Activated T-cell treated with anti-CD3 and anti-CD28 coated beads, Interleukin-2, amount 50 U/mL, for 4 hours (primary cell): ENCODE measurements around the gene KIF6. TPM values are rescaled to one million over a fixed set of nuclear protein-coding genes. Genes with fewer than 3 reads are reported as not detected.
"Not testable (repeated sequence)": the region's sequence is repeated elsewhere in the genome, so short reads cannot be mapped to it uniquely, and the experiment has no call there.

Experiments used
- ATAC-seq, 2 donors: fragments of 200-7000 bp; cut with Tn5 transposase; one replicate each; pipeline ENCODE4 v1.10.0; 2021
- DNase-seq: peaks from one replicate; pipeline ENCODE4 v3.0.0-alpha.2; 2020
- H3K27me3 Mint-ChIP-seq: one replicate; pipeline ENCODE4 v1.8.0; 2021; ENCODE audit warnings: low read depth, mixed read lengths
- H3K36me3 Mint-ChIP-seq: one replicate; pipeline ENCODE4 v1.8.0; 2022; ENCODE audit warnings: mixed read lengths; ENCODE audit not compliant: insufficient read depth
- H3K4me1 Mint-ChIP-seq: one replicate; pipeline ENCODE4 v1.8.0; 2021; ENCODE audit warnings: low read depth, mixed read lengths
- H3K4me3 Mint-ChIP-seq: one replicate; pipeline ENCODE4 v1.8.0; 2021; ENCODE audit warnings: mild to moderate bottlenecking, moderate library complexity, mixed read lengths
- H3K9me3 Mint-ChIP-seq: one replicate; pipeline ENCODE4 v1.8.0; 2021; ENCODE audit warnings: mixed read lengths
- total RNA-seq, 3 donors: library from RNA; stranded (reverse); gene quantifications; one replicate each; pipeline ENCODE4 v1.2.1, GENCODE V29; 2021

Gene KIF6
- total RNA-seq, 3 donors from 2014 or later: 0.18 to 0.41 (median 0.40) TPM

DNA sequence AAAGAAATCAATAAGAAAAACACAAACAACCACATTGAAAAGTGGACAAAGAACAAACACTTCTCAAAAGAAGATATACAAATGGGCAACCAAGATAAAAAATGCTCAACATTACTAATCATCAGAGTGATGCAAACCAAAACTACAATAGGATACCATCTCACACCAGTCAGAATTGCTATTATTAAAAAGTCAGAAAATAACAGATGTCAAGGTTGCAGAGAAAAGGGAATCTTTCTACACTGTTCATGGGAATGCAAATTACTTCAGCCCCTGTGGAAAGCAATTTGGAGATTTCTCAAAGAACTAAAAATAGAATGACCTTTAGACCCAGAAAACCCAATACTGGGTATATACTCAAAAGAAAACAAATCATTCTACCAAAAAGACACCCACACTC, 29.8 kb downstream of the KIF6 start:
- H3K27me3 Mint-ChIP-seq: peaks cover 10% of the 10 kb centered on the region
- no peaks in the 10 kb centered on the region for H3K36me3 Mint-ChIP-seq
- DNase-seq (no peak), ATAC-seq (no peak)
- H3K4me3 Mint-ChIP-seq: no peak overlapping the region
- no peaks in the 10 kb centered on the region for H3K4me1 Mint-ChIP-seq
- H3K9me3 Mint-ChIP-seq: peaks cover 6% of the 10 kb centered on the region

DNA sequence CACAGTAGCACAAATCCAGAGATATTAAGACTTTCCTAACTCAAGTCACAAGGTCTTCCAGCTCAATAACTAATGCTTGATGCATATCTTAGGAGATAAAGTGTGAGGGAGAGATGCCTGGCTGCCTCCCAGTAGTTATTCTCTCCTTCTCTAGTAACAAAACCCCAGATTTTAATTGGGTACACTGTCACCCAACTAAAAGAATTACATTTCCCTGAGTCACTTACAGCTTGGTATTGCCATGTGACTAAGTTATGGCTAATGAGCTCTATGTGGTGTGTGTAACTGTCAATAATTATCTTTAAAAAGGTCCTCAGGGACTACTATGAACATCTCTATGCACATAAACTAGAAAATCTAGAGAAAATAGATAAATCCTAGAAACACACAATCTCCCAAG, 32.0 kb downstream of the KIF6 start:
- no peak for ATAC-seq
- Mint-ChIP-seq H3K4me3 (no peak overlapping the region), H3K36me3 (no peaks in the 10 kb centered on the region), H3K27me3 (peaks cover 11% of the 10 kb centered on the region), H3K4me1 (no peaks in the 10 kb centered on the region), H3K9me3 (peaks cover 6% of the 10 kb centered on the region)
- DNase-seq: no peak

DNA sequence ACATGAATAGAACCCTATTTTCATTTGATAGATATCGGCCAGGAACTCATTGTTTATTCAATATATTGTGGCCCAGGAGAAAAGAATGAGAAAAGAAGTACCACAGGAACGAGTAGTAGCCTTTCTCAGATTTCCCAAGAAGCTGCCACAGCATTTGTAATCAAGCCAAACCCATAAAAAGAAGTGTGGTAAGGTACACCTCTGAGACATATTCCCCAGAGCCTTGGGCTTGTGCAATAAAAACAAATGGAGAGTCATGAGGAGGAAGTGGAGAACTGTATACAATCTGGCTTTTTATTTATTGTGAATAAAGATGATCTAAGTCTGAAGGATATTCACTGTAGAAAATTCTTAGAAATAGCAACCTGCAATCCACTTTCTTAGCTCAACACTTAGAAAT, 36.7 kb downstream of the KIF6 start:
- Mint-ChIP-seq H3K9me3 (no peaks in the 10 kb centered on the region), H3K36me3 (no peaks in the 10 kb centered on the region), H3K4me1 (no peaks in the 10 kb centered on the region), H3K27me3 (peaks cover 15% of the 10 kb centered on the region), H3K4me3 (no peak overlapping the region)
- ATAC-seq (no peak), DNase-seq (no peak)

DNA sequence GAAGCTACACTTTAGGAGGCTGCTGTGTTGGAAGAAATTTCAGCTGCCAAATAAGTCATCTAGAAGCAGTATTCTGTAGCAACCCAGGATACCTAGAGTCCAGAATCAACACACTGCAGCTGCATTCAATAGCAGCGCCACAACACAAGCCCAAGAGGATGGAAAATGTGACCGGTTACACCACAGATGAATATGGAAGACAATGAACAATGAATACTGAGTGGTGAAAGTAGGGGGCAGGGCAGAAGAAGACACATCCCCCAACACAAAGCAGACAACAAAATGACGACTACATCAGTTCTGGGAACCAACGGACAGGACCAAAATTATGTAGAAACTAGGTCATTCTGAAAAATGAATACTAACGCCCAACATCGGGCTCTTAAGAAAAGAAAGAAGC, 38.2 kb downstream of the KIF6 start:
- Mint-ChIP-seq H3K4me3 (no peak overlapping the region), H3K4me1 (no peaks in the 10 kb centered on the region)
- no peak for ATAC-seq

DNA sequence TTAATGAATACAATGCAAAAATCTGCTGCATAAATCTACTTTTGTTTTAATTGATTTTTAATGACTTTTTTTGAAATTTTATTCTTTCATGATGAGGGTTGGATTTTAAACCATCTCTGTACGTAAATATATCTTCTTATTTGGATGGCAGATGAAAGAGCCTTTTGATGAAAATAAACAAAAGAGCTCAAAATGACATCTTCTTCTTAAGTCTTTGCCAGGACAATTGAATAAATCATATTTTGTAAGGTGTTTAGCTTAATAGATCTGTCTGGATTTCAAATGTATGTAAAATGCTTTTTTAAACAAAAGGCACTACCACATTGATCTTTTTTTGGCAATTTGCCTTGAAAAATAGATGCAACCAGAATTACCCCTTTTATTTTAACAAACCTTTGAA, 39.3 kb downstream of the KIF6 start:
- ATAC-seq (no peak), DNase-seq (no peak)
- Mint-ChIP-seq H3K36me3 (no peaks in the 10 kb centered on the region), H3K4me1 (no peaks in the 10 kb centered on the region), H3K9me3 (no peaks in the 10 kb centered on the region), H3K4me3 (no peak overlapping the region), H3K27me3 (peaks cover 13% of the 10 kb centered on the region)

More for the DNA sequence above, 38.2 kb downstream of the KIF6 start:
- peaks cover 19% of the 10 kb centered on the region for H3K27me3 Mint-ChIP-seq
- no peak for DNase-seq
- no peaks in the 10 kb centered on the region for H3K9me3 Mint-ChIP-seq
- H3K36me3 Mint-ChIP-seq: no peaks in the 10 kb centered on the region

DNA sequence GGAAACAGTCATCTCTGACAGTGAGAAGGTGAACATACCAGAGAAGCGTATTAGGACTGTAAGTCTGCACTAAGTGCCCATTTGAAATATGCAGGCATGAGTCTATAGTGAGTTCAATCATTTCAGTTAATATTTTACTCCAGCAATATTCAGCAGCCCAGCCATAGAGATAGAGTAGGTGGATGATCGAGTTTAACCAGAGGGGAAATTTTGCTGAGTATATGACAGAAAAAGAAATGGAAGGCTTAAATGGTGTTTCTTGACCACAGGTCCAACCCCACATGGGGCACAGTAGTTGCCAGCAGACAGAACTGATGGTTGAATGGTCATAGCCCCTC, 39.8 kb downstream of the KIF6 start:
- DNase-seq (no peak), ATAC-seq (no peak)
- no peaks in the 10 kb centered on the region for H3K4me1 Mint-ChIP-seq
- H3K36me3 Mint-ChIP-seq: no peaks in the 10 kb centered on the region
- H3K4me3 Mint-ChIP-seq: no peak overlapping the region
- peaks cover 12% of the 10 kb centered on the region for H3K27me3 Mint-ChIP-seq
- no peaks in the 10 kb centered on the region for H3K9me3 Mint-ChIP-seq

DNA sequence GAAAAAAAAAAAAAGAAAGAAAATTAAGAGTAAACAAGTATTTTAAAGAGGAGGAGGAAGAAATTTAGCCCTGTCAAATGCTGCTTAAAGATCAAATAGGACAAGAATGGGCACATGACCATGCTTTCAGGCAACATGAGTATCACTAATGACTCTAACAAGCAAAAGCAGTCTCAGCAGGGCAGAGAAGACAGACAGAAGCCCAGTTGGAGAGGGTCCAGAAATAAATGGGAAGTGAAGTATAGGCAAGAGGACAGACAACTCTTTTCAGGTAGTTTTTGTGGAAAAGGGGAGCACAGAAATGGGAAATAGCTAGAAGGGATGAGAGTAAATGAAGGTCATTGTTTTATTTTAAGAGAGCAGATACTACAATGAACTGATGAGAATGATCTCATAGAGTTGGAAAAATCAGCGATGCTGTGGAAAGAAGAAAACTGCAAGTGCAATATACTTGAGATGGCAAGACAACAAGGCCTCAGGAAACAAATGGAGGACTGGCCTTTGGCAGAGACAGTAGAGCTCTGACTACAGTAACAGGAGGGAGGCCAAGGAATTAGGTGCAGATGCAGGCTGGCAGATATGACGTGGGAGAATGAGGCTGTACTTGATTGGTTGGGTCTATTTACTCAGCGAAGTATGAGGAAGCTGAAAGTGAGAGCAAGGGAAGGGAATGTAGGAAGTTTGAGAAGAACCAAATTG, 40.3 kb downstream of the KIF6 start:
- ATAC-seq: no peak
- Mint-ChIP-seq H3K4me1 (no peaks in the 10 kb centered on the region), H3K4me3 (no peak overlapping the region), H3K36me3 (no peaks in the 10 kb centered on the region), H3K27me3 (peaks cover 12% of the 10 kb centered on the region), H3K9me3 (no peaks in the 10 kb centered on the region)
- no peak for DNase-seq

DNA sequence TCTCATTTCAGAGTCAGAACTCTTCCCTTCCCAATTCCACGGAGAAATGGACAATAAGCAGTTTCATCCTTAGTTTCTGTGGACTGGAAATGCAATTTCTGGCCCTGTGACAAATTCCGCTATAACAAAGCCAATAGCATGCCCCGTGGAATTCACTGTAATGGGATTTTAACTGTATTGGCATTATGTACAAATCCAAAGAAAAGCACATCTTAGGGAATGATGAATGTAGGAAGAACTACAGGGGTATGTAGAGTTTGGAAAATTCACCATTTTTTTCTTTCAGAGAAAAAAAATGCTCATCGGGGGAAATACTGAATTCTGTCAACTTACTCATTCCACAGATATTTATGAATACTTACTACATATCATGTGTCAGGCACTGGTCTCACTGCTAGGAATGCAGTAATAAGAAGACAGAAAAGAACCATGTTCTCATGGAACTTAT, 43.5 kb downstream of the KIF6 start:
- peaks cover 11% of the 10 kb centered on the region for H3K27me3 Mint-ChIP-seq
- H3K36me3 Mint-ChIP-seq: no peaks in the 10 kb centered on the region
- no peak overlapping the region for H3K4me3 Mint-ChIP-seq
- no peaks in the 10 kb centered on the region for H3K4me1 Mint-ChIP-seq
- no peak for DNase-seq
- no peak for ATAC-seq
- no peaks in the 10 kb centered on the region for H3K9me3 Mint-ChIP-seq

DNA sequence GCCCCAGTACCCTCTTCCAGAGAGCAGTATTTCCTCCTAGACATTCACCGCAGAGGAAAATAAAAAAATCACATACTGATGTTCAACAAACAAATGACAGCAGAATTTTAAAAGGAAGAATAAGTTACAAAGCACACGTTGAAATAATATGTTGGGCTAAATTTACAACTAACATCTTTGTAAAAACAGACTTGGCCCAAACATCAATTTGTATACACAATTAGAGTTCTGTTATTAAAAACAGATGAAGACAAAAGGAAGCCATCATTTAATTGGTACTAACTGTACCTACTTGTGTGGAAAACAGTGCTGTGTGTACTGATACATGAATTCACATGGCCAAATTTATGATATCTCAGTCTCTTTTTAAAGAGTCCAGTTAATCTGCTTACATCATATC, 46.3 kb downstream of the KIF6 start:
- Mint-ChIP-seq H3K27me3 (peaks cover 7% of the 10 kb centered on the region), H3K9me3 (no peaks in the 10 kb centered on the region), H3K36me3 (no peaks in the 10 kb centered on the region), H3K4me3 (no peak overlapping the region), H3K4me1 (no peaks in the 10 kb centered on the region)
- DNase-seq (no peak), ATAC-seq (no peak)

DNA sequence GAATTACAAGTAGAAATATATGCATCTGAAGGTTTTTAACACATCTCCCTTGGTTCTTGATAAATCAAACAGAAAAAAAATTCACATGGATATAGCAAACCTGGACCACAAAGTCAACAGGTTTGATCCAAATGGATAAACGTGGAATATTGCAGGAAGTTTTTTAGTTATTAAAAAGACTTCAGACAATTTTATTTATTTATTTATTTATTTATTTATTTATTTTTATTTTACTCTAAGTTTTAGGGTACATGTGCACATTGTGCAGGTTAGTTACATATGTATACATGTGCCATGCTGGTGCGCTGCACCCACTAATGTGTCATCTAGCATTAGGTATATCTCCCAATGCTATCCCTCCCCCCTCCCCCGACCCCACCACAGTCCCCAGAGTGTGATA, 47.9 kb downstream of the KIF6 start:
- DNase-seq, H3K4me3 Mint-ChIP-seq, H3K27me3 Mint-ChIP-seq, H3K36me3 Mint-ChIP-seq, H3K4me1 Mint-ChIP-seq, H3K9me3 Mint-ChIP-seq, ATAC-seq: not testable (repeated sequence)

DNA sequence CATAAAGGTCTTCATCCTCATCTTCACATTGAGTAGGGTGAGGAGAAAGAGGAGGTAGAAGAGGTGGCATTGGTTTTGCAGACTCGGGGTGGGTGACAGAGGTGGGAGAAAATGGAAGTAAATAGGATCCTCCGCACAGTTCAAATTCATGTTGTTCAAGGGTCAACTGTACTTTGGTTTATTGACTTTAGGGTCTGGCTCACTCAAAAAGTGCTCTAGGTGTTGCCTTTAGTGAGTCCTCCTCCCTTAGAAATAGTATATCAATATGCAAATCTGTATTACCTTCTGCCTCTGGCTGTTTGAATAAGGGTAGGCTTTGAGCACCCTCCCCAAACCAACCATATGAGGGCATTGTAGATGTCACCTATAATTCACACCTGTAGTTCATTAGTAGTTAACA, 54.7 kb downstream of the KIF6 start:
- DNase-seq: no peak
- peaks cover 6% of the 10 kb centered on the region for H3K9me3 Mint-ChIP-seq
- no peaks in the 10 kb centered on the region for H3K4me1 Mint-ChIP-seq
- H3K27me3 Mint-ChIP-seq: peaks cover 13% of the 10 kb centered on the region
- no peak overlapping the region for H3K4me3 Mint-ChIP-seq
- H3K36me3 Mint-ChIP-seq: no peaks in the 10 kb centered on the region
- ATAC-seq: no peak

DNA sequence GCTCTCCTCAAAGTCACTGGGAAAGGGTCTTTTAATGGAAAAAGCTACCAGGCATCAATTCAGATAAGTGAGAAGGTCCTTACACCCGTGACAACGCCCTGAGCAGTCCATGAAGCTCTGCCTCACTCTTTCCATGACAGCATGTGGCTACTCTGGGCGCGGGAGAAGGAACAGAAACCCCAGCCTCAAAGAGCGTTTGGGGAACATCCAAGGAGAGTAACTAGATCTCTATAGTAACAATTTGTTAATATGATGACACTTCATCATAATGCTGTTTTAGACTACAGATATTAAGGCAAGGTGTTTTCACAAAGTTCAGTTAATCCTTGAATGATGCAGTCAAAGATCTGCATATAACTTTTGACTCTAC, 55.2 kb downstream of the KIF6 start:
- H3K9me3 Mint-ChIP-seq: peaks cover 6% of the 10 kb centered on the region
- H3K27me3 Mint-ChIP-seq: peaks cover 13% of the 10 kb centered on the region

DNA sequence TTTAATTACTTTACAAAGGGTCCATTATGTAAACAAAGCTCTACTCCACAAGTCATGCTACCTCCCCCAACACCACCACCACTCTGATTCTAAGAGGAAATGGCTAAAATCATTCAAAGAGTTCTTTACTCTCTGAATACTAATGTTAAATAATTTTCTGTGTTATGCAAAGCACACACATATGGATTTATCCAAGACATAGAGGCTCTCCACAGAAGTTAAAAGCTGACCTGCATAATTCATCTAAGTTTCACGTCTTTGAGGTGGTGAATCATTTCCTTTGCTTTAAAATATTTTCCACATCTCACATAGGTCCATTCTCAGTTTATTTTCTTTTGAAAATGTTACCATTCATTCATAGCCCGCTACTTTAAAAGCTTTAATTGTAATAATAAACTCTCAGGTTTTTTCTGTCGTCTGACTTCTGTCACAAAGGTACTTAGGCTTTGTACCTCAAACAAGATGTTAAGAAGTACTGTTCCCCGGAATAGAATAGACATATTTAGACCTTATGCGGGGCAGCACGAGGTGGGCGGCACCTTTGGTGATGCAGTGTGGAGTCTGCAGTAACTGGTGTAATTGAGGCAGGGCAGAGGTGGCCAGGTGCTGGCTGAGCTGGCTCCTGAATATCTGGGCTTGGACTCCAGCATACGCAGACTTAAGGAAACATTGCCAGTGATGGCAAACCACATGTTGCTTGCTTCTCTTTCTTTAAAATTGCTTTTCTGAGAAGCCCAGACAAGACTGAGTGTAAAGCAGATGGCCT, 55.8 kb downstream of the KIF6 start:
- H3K27me3 Mint-ChIP-seq: peaks cover 13% of the 10 kb centered on the region
- no peaks in the 10 kb centered on the region for H3K36me3 Mint-ChIP-seq
- H3K4me3 Mint-ChIP-seq: no peak overlapping the region
- H3K9me3 Mint-ChIP-seq: peaks cover 6% of the 10 kb centered on the region
- no peak for DNase-seq
- H3K4me1 Mint-ChIP-seq: no peaks in the 10 kb centered on the region
- no peak for ATAC-seq

More for the DNA sequence above, 55.2 kb downstream of the KIF6 start:
- ATAC-seq (no peak), DNase-seq (no peak)
- H3K36me3 Mint-ChIP-seq: no peaks in the 10 kb centered on the region
- no peak overlapping the region for H3K4me3 Mint-ChIP-seq
- H3K4me1 Mint-ChIP-seq: no peaks in the 10 kb centered on the region

DNA sequence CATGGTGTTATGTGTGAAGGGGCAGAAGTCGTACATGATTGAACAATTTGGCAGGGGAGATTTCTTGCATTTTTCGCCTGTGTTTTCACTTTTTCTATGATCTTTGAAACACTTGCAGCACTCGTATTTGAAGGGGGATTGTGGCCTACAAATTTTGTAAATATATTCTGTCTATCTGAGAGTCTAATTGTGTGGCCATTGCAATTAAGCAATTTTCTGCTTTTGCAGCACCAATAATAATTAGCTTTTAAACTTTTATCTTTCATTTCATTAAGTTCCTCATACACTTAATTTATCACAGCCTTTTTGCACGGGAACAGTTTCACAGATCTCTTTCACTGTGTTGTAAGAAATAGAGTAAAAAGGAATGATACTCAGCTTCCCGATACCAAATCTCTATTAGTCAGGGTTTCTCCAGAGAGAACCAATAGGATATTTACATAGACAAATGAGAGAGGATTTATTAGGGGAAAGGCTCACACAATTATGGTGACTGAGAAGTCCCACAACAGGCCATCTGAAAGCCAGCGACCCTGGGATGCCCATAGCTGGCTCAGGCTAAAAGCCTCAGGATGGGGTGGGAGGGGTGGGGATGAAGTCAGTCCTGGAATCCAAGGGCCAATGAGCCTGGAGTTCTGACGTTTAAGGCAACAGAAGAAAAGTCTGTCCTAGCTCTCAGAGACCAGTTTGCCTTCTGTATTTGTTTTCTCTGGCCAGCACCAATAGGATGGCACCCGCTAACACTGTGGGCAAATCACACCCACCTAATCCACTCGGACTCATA, 58.3 kb downstream of the KIF6 start:
- Mint-ChIP-seq H3K4me1 (no peaks in the 10 kb centered on the region), H3K4me3 (no peak overlapping the region), H3K27me3 (peaks cover 12% of the 10 kb centered on the region), H3K9me3 (no peaks in the 10 kb centered on the region), H3K36me3 (no peaks in the 10 kb centered on the region)
- no peak for DNase-seq
- ATAC-seq: no peak

DNA sequence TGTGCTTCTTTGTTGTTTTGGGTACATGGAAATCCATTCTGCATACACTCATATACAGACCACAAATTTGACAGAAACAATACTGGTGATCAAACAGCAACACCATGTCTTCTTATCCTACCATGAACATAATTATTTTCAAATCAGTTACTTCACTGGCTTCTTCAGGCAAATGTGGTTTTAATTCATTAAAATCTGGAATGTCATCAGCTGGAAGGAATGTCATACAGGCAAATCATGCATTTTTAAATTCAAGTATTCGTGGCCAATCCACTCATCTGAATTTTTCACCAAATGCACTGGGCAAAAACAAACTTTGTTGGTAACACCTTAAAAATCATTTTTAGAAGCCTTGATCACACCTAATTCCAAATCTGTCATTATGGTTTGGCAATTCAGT, 59.3 kb downstream of the KIF6 start:
- H3K9me3 Mint-ChIP-seq: no peaks in the 10 kb centered on the region

More for the DNA sequence above, 59.3 kb downstream of the KIF6 start:
- no peaks in the 10 kb centered on the region for H3K36me3 Mint-ChIP-seq
- no peak overlapping the region for H3K4me3 Mint-ChIP-seq
- no peaks in the 10 kb centered on the region for H3K4me1 Mint-ChIP-seq
- peaks cover 10% of the 10 kb centered on the region for H3K27me3 Mint-ChIP-seq
- ATAC-seq (no peak), DNase-seq (no peak)
